Activated T-helper 1 cell treated with anti-CD3 and anti-CD28 coated beads, Interleukin-12 subunit alpha, Interleukin-12 subunit beta, Interleukin-2, Interleukin-4 antibody, amounts not matched to agents 30 ng/mL and 10 ng/mL and 1 ng/mL, durations not matched to agents 14 hours and 24 hours and 36 hours (primary cell): Measurements from ENCODE around the gene SCN5A. TPM values are rescaled to one million over a fixed set of nuclear protein-coding genes. Genes with fewer than 3 reads are reported as not detected.

ENCODE experiments used
- DNase-seq: peaks from one replicate; pipeline ENCODE4 v3.0.0; 2021; ENCODE audit warnings: low spot score
- H3K27ac Mint-ChIP-seq: one replicate; pipeline ENCODE4 v1.8.0; 2021; ENCODE audit warnings: mild to moderate bottlenecking, mixed read lengths
- H3K27me3 Mint-ChIP-seq: one replicate; pipeline ENCODE4 v1.8.0; 2022; ENCODE audit warnings: mild to moderate bottlenecking, moderate library complexity, mixed read lengths; ENCODE audit not compliant: insufficient read depth
- H3K36me3 Mint-ChIP-seq: one replicate; pipeline ENCODE4 v1.8.0; 2021; ENCODE audit warnings: low read depth, mixed read lengths
- H3K4me1 Mint-ChIP-seq: one replicate; pipeline ENCODE4 v1.8.0; 2021; ENCODE audit warnings: low read depth, mixed read lengths
- H3K4me3 Mint-ChIP-seq: one replicate; pipeline ENCODE4 v1.8.0; 2021; ENCODE audit warnings: mild to moderate bottlenecking, moderate library complexity, mixed read lengths
- H3K9me3 Mint-ChIP-seq: one replicate; pipeline ENCODE4 v1.8.0; 2021; ENCODE audit warnings: mixed read lengths
- intact Hi-C: fragments of 100-400 bp; cut with micrococcal nuclease; formaldehyde crosslinking; loops from one replicate; pipeline ENCODE4 v1.15.1; 2024
- total RNA-seq: library from RNA; stranded (reverse); gene quantifications from 2 replicates; pipeline ENCODE4 v1.2.3, GENCODE V29; 2022

The SCN5A gene
- total RNA-seq, 1 donor from 2014 or later, result not detected

DNA sequence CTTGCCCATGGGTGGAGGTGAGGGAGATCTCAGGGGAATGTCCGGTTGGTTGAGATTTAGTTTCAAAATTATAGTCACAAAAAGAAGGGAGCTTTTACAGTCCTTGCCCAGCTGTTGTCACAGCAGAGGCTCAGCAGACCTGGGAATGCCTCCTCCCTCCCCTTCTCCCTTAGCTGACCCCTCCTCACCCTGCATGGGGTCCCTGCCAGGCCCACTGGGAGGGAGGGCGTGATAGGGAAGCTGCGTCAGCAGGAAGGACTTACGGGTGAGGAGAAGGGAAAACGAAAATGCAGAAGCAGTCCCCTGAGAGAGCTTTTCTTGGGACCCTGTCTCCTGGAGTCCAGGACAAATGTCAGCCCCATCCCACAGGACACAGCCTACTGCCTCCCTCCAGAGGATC lies 18.9 kb downstream of the SCN5A start:
- H3K27ac Mint-ChIP-seq, result no peak overlapping the region
- H3K9me3 Mint-ChIP-seq, result no peaks in the 10 kb centered on the region
- no peak for DNase-seq
- intact Hi-C loops, result no loop called here
- no peaks in the 10 kb centered on the region for H3K36me3 Mint-ChIP-seq
- H3K27me3 Mint-ChIP-seq, result no peaks in the 10 kb centered on the region
- no peak overlapping the region for H3K4me3 Mint-ChIP-seq
- no peaks in the 10 kb centered on the region for H3K4me1 Mint-ChIP-seq

DNA sequence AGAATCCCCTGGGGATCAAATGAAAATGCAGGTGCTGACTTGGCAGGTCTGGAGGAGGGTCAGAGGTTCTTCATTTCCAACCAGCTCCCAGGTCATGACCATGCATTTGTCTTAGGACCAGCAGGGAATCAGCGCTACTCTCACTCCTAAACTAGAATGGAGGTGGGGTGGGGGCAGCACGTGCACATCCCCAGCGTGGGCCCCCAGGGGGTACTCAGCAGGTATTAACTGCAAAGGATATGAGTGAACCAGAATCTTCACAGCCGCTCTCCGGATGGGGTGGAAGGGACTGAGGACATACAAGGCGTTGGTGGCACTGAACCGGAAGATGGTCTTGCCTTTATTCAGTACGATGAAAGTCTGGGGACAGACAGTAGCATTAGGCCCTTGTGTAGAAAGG lies 19.4 kb downstream of the SCN5A start:
- H3K4me1 Mint-ChIP-seq, result no peaks in the 10 kb centered on the region

DNA sequence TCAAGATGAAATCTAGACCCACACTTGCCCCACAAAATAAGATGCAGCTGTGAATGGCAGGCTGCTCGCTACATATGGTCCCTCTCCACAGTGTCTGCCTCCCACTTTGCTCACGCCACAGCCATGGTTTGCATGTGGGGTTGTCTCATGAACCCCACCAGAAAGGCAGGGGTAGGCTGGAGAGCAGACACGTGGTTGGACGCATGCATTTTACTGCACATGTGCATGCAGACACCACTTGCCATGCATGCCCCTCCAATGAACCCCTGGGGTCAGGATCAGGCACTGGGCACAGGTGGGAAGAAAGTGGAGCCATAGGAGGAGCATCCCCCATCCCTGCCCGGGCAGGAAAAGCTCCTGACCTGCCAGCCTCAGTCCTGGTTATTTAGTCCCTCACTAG lies 20.7 kb downstream of the SCN5A start:
- Mint-ChIP-seq H3K9me3 (no peaks in the 10 kb centered on the region), H3K27ac (no peak overlapping the region), H3K27me3 (no peaks in the 10 kb centered on the region), H3K4me3 (no peak overlapping the region), H3K4me1 (no peaks in the 10 kb centered on the region), H3K36me3 (no peaks in the 10 kb centered on the region)
- DNase-seq, result no peak
- intact Hi-C loops, result no loop called here

More for the DNA sequence above, 19.4 kb downstream of the SCN5A start:
- no peaks in the 10 kb centered on the region for H3K9me3 Mint-ChIP-seq
- no peak overlapping the region for H3K27ac Mint-ChIP-seq
- no peak overlapping the region for H3K4me3 Mint-ChIP-seq
- intact Hi-C loops, result no loop called here
- no peak for DNase-seq
- no peaks in the 10 kb centered on the region for H3K27me3 Mint-ChIP-seq
- no peaks in the 10 kb centered on the region for H3K36me3 Mint-ChIP-seq

DNA sequence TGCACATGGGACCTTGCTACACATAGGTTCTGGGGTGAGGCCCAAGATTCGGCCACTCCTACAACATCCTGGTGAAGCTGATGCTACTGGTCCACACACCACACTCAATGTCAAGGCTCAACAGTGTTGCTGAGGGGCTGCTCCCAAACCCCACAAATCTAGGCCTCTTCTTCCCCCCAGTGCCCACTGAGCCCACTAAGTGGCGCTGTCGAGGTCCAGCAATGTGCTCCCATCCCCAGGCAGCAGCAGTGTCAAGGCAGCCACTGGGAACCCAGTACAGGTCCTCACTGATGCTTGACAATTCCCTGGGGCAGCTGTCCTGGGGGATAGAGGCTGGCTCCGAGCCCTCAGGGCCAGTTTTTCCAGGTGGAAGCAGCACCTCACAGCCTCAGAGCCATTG lies 21.5 kb downstream of the SCN5A start:
- no peak overlapping the region for H3K4me3 Mint-ChIP-seq
- no peaks in the 10 kb centered on the region for H3K27me3 Mint-ChIP-seq
- no peaks in the 10 kb centered on the region for H3K4me1 Mint-ChIP-seq
- no peak overlapping the region for H3K27ac Mint-ChIP-seq
- H3K9me3 Mint-ChIP-seq, result no peaks in the 10 kb centered on the region
- no peak for DNase-seq
- no peaks in the 10 kb centered on the region for H3K36me3 Mint-ChIP-seq
- intact Hi-C loops, result no loop called here

DNA sequence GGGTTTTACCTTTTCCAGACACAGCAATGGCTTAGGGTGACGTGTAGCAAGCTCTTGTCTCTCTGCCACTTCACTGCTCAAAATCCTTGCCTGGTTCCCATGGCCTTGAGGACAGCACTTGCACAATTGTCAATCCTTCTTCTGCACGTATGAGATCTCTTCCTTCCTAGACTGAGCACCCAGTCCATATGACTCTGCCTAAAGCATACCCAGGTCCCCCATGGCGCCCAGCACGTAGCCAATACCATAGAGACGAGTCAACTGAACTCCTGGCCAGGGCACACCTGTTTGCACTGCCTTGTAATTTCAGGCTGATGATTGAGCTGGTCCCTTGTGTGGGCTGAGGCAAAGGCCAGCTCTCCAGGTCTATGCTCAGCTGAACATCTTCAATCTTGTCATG lies 23.3 kb downstream of the SCN5A start:
- H3K27me3 Mint-ChIP-seq, result no peaks in the 10 kb centered on the region
- no peaks in the 10 kb centered on the region for H3K9me3 Mint-ChIP-seq
- no peak overlapping the region for H3K4me3 Mint-ChIP-seq
- no peak overlapping the region for H3K27ac Mint-ChIP-seq
- intact Hi-C loops, result no loop called here
- DNase-seq, result no peak
- no peaks in the 10 kb centered on the region for H3K4me1 Mint-ChIP-seq
- H3K36me3 Mint-ChIP-seq, result no peaks in the 10 kb centered on the region

DNA sequence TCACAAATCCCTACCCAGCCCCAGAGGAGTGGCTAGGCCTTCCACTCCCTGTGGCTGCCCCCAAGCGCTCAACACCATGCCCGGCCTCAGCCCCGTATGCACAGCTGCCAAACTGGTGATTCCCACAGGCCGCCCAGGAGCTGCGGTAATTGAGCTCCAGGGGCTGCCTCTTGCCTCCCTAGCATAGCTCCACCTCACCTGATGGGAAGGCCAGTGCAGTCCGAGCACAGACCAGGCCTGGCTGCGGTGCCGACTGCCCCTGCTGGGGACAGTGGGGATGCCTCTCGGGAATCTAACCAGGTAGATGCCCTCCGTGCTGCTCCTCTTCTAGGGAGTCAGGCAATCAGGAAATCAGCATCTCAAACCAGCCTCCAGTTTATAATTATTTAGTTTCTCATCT lies 25.9 kb downstream of the SCN5A start:
- no peak for DNase-seq
- H3K36me3 Mint-ChIP-seq, result no peaks in the 10 kb centered on the region
- H3K4me1 Mint-ChIP-seq, result no peaks in the 10 kb centered on the region
- H3K27me3 Mint-ChIP-seq, result no peaks in the 10 kb centered on the region
- no peak overlapping the region for H3K4me3 Mint-ChIP-seq
- no peaks in the 10 kb centered on the region for H3K9me3 Mint-ChIP-seq
- intact Hi-C loops, result no loop called here
- H3K27ac Mint-ChIP-seq, result no peak overlapping the region

DNA sequence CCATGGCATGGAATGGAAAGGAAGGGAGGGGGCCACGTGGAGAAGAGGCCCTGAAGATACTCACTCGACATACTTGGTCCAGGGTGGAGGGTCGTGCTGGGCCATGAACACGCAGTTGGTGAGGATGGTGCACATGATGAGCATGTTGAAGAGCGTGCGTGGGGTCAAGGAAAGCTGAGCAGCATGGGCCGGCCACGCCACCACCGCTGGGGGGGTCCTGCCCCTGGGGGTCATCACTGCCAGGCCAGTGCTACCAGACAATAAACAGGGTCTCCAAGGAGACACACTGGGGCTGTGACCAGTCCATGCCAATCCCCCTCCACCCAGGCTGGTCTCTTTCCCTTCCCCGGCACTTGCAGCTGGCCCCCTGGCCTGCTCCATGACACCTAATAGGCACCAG lies 27.2 kb downstream of the SCN5A start:
- intact Hi-C loops, result no loop called here
- DNase-seq, result no peak
- Mint-ChIP-seq H3K4me3 (no peak overlapping the region), H3K36me3 (no peaks in the 10 kb centered on the region), H3K27ac (no peak overlapping the region), H3K4me1 (no peaks in the 10 kb centered on the region), H3K9me3 (no peaks in the 10 kb centered on the region), H3K27me3 (no peaks in the 10 kb centered on the region)

DNA sequence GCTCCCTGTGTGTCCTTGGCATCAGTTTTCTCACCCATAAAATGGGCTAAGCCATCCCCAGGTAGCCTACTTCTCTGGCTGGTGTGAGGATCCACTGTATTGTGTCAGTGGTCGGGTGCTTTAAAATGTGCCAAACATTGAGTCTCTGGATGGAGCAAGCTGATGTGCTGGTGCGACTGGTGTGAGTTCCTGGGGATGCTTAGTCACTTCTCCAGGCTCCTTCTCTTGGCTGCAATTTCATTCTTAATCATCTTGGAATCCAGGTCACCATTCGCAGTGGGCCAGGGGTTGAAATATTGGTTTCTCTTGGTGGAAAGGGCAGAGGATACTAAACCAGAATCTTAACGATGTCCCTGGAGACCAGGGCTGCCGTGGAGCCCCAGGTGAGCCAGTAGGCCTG lies 29.3 kb downstream of the SCN5A start:
- H3K36me3 Mint-ChIP-seq, result no peaks in the 10 kb centered on the region
- intact Hi-C loops, result no loop called here
- no peaks in the 10 kb centered on the region for H3K9me3 Mint-ChIP-seq
- DNase-seq, result no peak
- no peaks in the 10 kb centered on the region for H3K4me1 Mint-ChIP-seq
- no peak overlapping the region for H3K4me3 Mint-ChIP-seq
- H3K27me3 Mint-ChIP-seq, result peaks cover 2% of the 10 kb centered on the region
- H3K27ac Mint-ChIP-seq, result no peak overlapping the region

DNA sequence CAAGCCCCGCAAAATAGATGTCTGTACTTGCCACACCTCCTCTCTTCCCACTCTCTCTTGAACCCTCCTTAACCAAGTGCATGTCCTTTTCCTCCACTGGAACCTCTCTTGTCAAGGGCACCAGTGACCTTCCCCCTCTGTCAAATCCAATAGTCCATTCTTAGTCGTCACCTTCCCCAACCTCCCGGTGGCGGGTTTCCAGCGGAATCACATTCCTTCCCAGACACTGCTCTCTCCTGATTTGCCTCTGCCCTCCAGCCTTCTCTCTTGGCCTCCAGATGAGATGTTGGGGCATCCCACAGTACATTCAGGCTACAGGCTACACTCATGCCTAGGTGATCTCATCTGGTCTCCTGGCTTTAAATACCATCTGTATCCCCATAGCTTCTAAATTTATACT lies 31.1 kb downstream of the SCN5A start:
- no peaks in the 10 kb centered on the region for H3K4me1 Mint-ChIP-seq
- H3K27me3 Mint-ChIP-seq, result peaks cover 2% of the 10 kb centered on the region
- intact Hi-C loops, result no loop called here
- no peak overlapping the region for H3K27ac Mint-ChIP-seq
- no peak for DNase-seq
- H3K36me3 Mint-ChIP-seq, result no peaks in the 10 kb centered on the region
- no peak overlapping the region for H3K4me3 Mint-ChIP-seq
- H3K9me3 Mint-ChIP-seq, result no peaks in the 10 kb centered on the region

DNA sequence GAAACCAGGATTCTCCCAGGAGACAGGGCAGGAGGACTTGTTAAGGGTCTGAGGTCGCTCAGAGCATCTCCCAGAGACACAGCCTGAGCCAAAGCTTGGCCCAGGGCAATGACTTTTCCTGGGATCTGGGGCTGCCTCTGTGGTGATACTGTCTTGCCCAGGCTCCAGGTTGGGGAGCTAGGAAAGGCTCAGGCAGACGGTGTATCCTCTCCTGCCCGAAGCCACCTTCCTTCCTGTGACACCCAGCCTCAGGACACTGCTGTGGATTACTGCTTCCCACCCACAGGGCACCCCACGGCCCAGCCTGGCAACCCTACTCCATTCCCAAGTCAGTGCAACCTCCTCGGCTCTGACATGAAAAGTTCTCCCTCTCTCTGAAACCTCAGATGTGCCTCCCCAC lies 31.9 kb downstream of the SCN5A start:
- intact Hi-C loops, result no loop called here
- Mint-ChIP-seq H3K27ac (no peak overlapping the region), H3K4me3 (no peak overlapping the region), H3K4me1 (no peaks in the 10 kb centered on the region), H3K36me3 (no peaks in the 10 kb centered on the region), H3K27me3 (peaks cover 2% of the 10 kb centered on the region), H3K9me3 (no peaks in the 10 kb centered on the region)
- DNase-seq, result no peak

DNA sequence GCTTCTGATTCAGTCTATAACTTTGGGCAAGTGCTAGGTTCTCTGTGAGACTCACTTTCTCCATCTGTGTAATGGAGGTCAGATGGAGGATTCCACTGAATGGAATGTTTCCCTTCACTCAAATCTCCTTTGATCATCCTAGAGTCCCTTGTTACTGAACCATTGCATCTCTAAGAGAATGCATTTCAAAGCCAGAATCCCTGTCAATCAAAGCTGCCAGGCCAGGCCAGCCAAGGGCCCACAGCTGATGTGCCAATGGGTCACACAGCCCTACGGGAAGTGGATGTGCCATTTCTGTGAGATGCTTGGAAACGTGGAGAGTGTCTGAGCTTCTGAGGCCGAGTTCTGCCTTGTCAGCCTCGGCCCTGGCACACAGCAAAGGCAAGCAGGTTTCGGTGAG lies 32.4 kb downstream of the SCN5A start:
- Mint-ChIP-seq H3K27me3 (peaks cover 2% of the 10 kb centered on the region), H3K27ac (no peak overlapping the region), H3K9me3 (no peaks in the 10 kb centered on the region), H3K36me3 (no peaks in the 10 kb centered on the region), H3K4me3 (no peak overlapping the region), H3K4me1 (no peaks in the 10 kb centered on the region)
- DNase-seq, result no peak
- intact Hi-C loops, result no loop called here

DNA sequence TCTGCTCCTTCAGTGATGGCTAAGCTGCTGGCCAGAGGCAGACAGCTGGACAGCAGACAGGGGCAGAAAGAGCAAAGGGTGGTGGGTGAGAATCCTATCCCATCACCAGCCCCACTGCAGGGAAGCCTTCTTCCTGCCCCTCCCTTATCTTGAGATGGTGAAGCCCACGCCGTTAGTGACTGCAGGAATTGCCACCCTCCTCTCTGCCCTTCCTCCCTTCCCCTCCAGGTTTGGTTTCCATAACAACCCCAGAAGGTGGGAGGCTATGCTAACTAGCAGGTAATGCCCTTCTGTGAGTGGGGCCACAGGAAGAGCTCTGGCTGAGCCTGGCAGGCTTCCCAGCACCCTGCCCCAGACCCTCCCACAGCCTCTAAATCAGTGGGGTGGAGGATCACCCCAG lies 32.8 kb downstream of the SCN5A start:
- no peak for DNase-seq
- intact Hi-C loops, result no loop called here
- H3K4me3 Mint-ChIP-seq, result no peak overlapping the region
- peaks cover 2% of the 10 kb centered on the region for H3K27me3 Mint-ChIP-seq
- H3K27ac Mint-ChIP-seq, result no peak overlapping the region
- H3K4me1 Mint-ChIP-seq, result no peaks in the 10 kb centered on the region
- H3K9me3 Mint-ChIP-seq, result no peaks in the 10 kb centered on the region
- no peaks in the 10 kb centered on the region for H3K36me3 Mint-ChIP-seq

DNA sequence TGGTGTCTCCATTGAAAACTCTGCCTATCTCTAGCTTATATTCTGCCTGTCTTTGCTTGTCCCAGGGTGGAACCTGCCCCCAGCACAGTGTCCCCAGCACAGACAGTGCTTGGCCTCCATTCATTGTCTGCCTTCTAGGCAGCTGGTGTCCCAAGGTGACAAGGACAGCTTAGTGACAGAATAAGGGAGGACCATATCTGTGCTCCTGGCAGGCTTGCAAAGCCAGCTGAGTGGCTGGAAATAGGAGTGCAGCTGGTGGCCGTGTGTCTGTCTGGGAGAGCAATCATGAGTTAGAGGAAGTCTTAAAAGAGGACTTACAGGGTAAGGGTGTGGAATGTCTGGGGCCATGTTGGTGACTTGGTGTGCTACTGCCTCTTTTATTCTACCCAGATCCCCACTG lies 33.4 kb downstream of the SCN5A start:
- no peaks in the 10 kb centered on the region for H3K9me3 Mint-ChIP-seq
- intact Hi-C loops, result no loop called here
- H3K27ac Mint-ChIP-seq, result no peak overlapping the region
- no peaks in the 10 kb centered on the region for H3K36me3 Mint-ChIP-seq
- no peak overlapping the region for H3K4me3 Mint-ChIP-seq
- no peaks in the 10 kb centered on the region for H3K4me1 Mint-ChIP-seq
- H3K27me3 Mint-ChIP-seq, result peaks cover 2% of the 10 kb centered on the region
- no peak for DNase-seq

DNA sequence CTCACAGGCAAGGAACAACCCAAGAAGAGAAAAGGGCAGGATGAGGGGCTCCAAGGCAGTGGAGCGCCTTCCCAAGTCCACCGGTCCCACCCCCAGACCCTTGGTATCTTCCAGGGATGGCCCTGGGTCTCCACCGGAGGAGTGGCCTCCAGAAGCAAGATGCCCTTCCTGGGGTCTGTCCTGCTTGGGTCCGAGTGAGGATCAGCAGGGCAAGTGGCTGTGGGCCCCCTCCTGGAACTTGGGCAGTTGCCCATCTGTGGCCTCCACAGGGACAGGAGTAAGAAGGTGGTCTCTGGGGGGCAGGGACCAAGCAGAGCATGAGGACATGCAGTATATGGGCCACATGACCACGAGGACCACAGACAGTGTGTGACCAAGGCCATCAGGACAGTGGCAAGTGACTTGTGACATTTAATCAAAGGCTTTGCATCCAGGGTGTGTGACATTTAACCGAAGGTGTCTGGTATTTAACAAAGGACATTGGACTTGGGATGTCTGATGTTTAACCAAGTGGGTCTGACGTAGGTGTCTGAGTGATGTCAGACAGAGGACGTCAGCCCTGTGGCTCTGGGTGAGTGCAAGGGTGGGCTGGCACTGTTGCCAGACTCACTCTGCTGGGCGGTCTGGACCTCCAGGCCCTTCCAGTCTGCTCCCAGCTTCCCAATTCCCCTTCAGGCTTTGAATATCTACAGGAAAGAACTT lies 34.7 kb downstream of the SCN5A start:
- peaks cover 2% of the 10 kb centered on the region for H3K27me3 Mint-ChIP-seq
- H3K36me3 Mint-ChIP-seq, result no peaks in the 10 kb centered on the region
- DNase-seq, result no peak
- H3K9me3 Mint-ChIP-seq, result no peaks in the 10 kb centered on the region
- no peaks in the 10 kb centered on the region for H3K4me1 Mint-ChIP-seq
- intact Hi-C loops, result no loop called here
- no peak overlapping the region for H3K27ac Mint-ChIP-seq
- H3K4me3 Mint-ChIP-seq, result no peak overlapping the region
